ENCODE measurements around the gene UQCRC1.

DNA sequence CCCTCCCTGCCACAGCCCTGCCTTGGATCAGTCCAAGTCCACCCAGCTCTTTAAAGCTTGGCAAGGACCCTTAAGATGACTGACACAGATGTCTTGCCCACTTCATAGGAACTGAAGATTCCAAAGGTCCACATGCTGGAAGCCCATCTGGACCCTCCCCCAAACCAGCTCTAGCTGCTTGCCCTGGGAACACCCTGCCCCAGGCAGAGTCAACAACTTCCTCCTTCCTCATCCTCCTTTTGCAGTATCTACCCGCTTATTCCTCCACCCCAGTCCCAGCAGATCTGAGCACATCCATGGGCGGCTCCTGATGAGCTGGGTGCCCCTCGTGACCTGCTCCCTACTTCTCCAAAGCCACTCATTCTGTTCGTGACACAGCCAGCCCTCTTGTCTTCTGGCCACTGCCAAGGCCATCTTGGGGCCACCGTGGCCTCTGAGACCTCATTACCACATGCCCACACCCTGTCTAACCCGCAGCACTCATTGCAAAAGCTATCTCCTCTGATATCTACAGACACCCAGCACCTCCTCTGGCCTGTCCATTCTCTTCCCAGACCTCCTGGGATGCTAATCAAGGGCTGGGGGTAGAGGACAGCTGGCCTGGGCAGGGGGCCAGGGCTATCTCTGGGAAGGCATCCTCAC lies 50.8 kb downstream of the UQCRC1 start:
- TF ChIP-seq POLR2AphosphoS5 (IDR thresholded peaks at IDR 0.05; ENCODE audit: low read depth, low read length), result no peak
- TF ChIP-seq TAF1 (IDR thresholded peaks at IDR 0.05; ENCODE audit: borderline replicate concordance, insufficient read depth, low read length), result no peak
